ENCODE data around the gene STOX1.
"Not testable (repeated sequence)": the region's sequence is repeated elsewhere in the genome, so short reads cannot be mapped to it uniquely, and the experiment has no call there.

DNA sequence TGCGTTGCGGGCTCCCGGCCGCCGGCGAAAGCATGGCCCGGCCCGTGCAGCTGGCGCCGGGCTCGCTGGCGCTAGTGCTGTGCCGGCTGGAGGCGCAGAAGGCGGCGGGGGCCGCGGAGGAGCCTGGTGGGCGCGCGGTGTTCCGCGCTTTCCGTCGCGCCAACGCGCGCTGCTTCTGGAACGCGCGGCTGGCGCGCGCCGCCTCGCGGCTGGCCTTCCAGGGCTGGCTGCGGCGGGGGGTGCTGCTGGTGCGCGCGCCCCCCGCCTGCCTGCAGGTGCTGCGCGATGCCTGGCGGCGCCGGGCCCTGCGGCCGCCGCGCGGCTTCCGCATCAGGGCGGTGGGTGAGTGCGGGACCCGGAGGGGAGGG, 245 bp downstream of the STOX1 start:
- TF ChIP-seq CTCF (IDR thresholded peaks at IDR 0.05; ENCODE audit: insufficient read depth, low read length, poor library complexity, severe bottlenecking); EZH2phosphoT487 (conservative IDR thresholded peaks at IDR 0.05; ENCODE audit: low read length): not testable (repeated sequence)

Measured in SU-DHL-6 (cell line).